Measurements from ENCODE around the gene CRYBB1. TPM values are rescaled to one million over a fixed set of nuclear protein-coding genes. Genes with fewer than 3 reads are reported as not detected.

CRYBB1 gene
- total and polyA plus RNA-seq, 2 donors (not counting 1 experiment from before 2014, with no cell fraction given): 0.18 TPM; not detected in 1

DNA sequence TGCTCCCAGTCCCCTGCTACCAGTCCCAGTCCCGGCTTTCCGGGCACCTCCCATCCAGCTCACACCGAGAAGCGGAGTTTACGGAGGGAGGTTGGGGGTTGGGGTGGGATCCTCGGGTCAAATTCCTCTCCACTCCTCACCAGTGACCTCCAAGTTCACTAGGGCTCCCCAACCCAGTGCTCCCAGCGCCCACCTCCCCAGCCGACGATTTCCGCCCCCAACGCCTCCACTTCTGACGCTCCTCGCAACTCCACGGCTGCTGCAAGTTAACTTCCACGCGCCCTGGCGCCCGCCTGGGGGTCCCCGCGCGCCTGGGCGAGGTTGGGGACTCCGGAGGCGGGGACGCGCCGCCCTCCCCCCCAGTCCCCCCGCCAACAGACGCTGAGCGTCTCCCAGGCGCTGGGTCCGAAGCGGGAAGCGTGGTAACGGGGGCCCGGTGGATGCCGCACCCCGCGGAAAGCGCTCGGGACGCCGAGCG, 28.4 kb downstream of the CRYBB1 start:
- DNase-seq: no peak
- H3K4me3 Mint-ChIP-seq: peak overlapping the region; percentile 88
- H3K36me3 ChIP-seq (replicated peaks in 1 of 2; ENCODE audit: control extremely low read depth in 1 of 2, control insufficient read depth in 1 of 2, extremely low read depth in 1 of 2, insufficient read depth in 2 of 2, low read length in 1 of 2): no peaks in the 10 kb centered on the region
- H3K4me1 Mint-ChIP-seq: peaks cover 50% of the 10 kb centered on the region
- peak; percentile 18 for ATAC-seq (ENCODE audit: low read depth)
- POLR2A ChIA-PET: no interaction called here
- H3K4me1 ChIP-seq (ENCODE audit: control insufficient read depth in 2 of 2, insufficient read depth in 2 of 2, low read length in 2 of 2): peaks cover 34 to 41% of the 10 kb centered on the region in 2 donors
- peak overlapping the region; percentile 85 for H3K27ac Mint-ChIP-seq
- CTCF ChIA-PET: interaction anchor here (1.6 kb wide), 1 partner anchor 12 kb away, joined by 7 read pairs; no protein-coding TSS in a partner anchor
- WGBS (ENCODE audit: insufficient coverage): under 1% methylated on average over 39 of the region's 44 CpGs
- H3K9me3 Mint-ChIP-seq (ENCODE audit: insufficient read depth): no peaks in the 10 kb centered on the region
- H3K9me3 ChIP-seq (ENCODE audit: control extremely low read depth in 1 of 3, control insufficient read depth in 2 of 3, insufficient read depth in 1 of 3, low read length in 2 of 3): peaks cover 0 to 1% (median 0%) of the 10 kb centered on the region in 3 donors
- peak overlapping the region; percentile 61 to 93 (median 84) for H3K4me3 ChIP-seq (ENCODE audit: control extremely low read depth in 1 of 5, extremely low read depth in 1 of 5, insufficient read depth in 1 of 5, low read depth in 2 of 5, low read length in 4 of 5)
- no peaks in the 10 kb centered on the region for H3K27me3 Mint-ChIP-seq
- intact Hi-C loops (cut with micrococcal nuclease): no loop called here
- peak overlapping the region; percentile 13 to 83 for H3K27ac ChIP-seq (ENCODE audit: low read length in 2 of 2)
- no peaks in the 10 kb centered on the region for H3K27me3 ChIP-seq (replicated peaks in 1 of 4; ENCODE audit: control extremely low read depth in 1 of 4, control insufficient read depth in 3 of 4, insufficient read depth in 4 of 4, low read length in 3 of 4)
- peak overlapping the region; percentile 94 for H3K4me2 ChIP-seq (replicated peaks; ENCODE audit: low read depth, low read length, poor library complexity, severe bottlenecking)
- no peaks in the 10 kb centered on the region for H4K20me1 ChIP-seq (ENCODE audit: control insufficient read depth, insufficient read depth, low read length, poor library complexity, severe bottlenecking)
- peak overlapping the region; percentile 84 for H3K9ac ChIP-seq (ENCODE audit: low read length)
- peaks cover 48% of the 10 kb centered on the region for H3K79me2 ChIP-seq (ENCODE audit: control insufficient read depth, insufficient read depth, low read length)
- H2AFZ ChIP-seq (ENCODE audit: insufficient read depth, low read depth, low read length, poor library complexity, severe bottlenecking): peak overlapping the region; percentile 76
- TF ChIP-seq, protein P1, sequence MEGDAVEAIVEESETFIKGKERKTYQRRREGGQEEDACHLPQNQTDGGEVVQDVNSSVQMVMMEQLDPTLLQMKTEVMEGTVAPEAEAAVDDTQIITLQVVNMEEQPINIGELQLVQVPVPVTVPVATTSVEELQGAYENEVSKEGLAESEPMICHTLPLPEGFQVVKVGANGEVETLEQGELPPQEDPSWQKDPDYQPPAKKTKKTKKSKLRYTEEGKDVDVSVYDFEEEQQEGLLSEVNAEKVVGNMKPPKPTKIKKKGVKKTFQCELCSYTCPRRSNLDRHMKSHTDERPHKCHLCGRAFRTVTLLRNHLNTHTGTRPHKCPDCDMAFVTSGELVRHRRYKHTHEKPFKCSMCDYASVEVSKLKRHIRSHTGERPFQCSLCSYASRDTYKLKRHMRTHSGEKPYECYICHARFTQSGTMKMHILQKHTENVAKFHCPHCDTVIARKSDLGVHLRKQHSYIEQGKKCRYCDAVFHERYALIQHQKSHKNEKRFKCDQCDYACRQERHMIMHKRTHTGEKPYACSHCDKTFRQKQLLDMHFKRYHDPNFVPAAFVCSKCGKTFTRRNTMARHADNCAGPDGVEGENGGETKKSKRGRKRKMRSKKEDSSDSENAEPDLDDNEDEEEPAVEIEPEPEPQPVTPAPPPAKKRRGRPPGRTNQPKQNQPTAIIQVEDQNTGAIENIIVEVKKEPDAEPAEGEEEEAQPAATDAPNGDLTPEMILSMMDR (IDR thresholded peaks at IDR 0.05): no peak
- no peak for TF ChIP-seq EZH2 (IDR thresholded peaks at IDR 0.05; ENCODE audit: borderline replicate concordance, insufficient read depth, low read depth, low read length, poor library complexity, severe bottlenecking)

- Histone ChIP-seq H3K27me3 (replicated peaks in 1 of 4; ENCODE audit: control extremely low read depth in 1 of 4, control insufficient read depth in 3 of 4, insufficient read depth in 4 of 4, low read length in 3 of 4) (no peaks in the 10 kb centered on the region), H3K27ac (ENCODE audit: low read length in 2 of 2) (peak overlapping the region; percentile 13 to 83), H2AFZ (ENCODE audit: insufficient read depth, low read depth, low read length, poor library complexity, severe bottlenecking) (peak overlapping the region; percentile 76), H3K36me3 (replicated peaks in 1 of 2; ENCODE audit: control extremely low read depth in 1 of 2, control insufficient read depth in 1 of 2, extremely low read depth in 1 of 2, insufficient read depth in 2 of 2, low read length in 1 of 2) (no peaks in the 10 kb centered on the region), H3K4me1 (ENCODE audit: control insufficient read depth in 2 of 2, insufficient read depth in 2 of 2, low read length in 2 of 2) (peaks cover 34 to 41% of the 10 kb centered on the region in 2 donors), H4K20me1 (ENCODE audit: control insufficient read depth, insufficient read depth, low read length, poor library complexity, severe bottlenecking) (no peaks in the 10 kb centered on the region), H3K9me3 (ENCODE audit: control extremely low read depth in 1 of 3, control insufficient read depth in 2 of 3, insufficient read depth in 1 of 3, low read length in 2 of 3) (peaks cover 0 to 1% (median 0%) of the 10 kb centered on the region in 3 donors), H3K9ac (ENCODE audit: low read length) (peak overlapping the region; percentile 84), H3K79me2 (ENCODE audit: control insufficient read depth, insufficient read depth, low read length) (peaks cover 53% of the 10 kb centered on the region), H3K4me2 (replicated peaks; ENCODE audit: low read depth, low read length, poor library complexity, severe bottlenecking) (peak overlapping the region; percentile 94), H3K4me3 (ENCODE audit: control extremely low read depth in 1 of 5, extremely low read depth in 1 of 5, insufficient read depth in 1 of 5, low read depth in 2 of 5, low read length in 4 of 5) (peak overlapping the region; percentile 61 to 93 (median 84))
- WGBS (ENCODE audit: insufficient coverage): 0% methylated on average over 1 of the region's 14 CpGs
- ChIA-PET CTCF (interaction anchor here (0.7 to 1.6 kb wide), 2 partner anchors 11 to 75 kb away, joined by 3 to 7 read pairs; no protein-coding TSS in a partner anchor), POLR2A (interaction anchor here (0.8 kb wide), 1 partner anchor 55 kb away, joined by 3 read pairs; no protein-coding TSS in a partner anchor)
- H3K4me3 Mint-ChIP-seq: peak overlapping the region; percentile 88
- no peaks in the 10 kb centered on the region for H3K9me3 Mint-ChIP-seq (ENCODE audit: insufficient read depth)
- TF ChIP-seq, protein P1 (IDR thresholded peaks at IDR 0.05): no peak
- no peak for TF ChIP-seq EZH2 (IDR thresholded peaks at IDR 0.05; ENCODE audit: borderline replicate concordance, insufficient read depth, low read depth, low read length, poor library complexity, severe bottlenecking)
- intact Hi-C loops (cut with micrococcal nuclease): no loop called here
- DNase-seq (no peak), ATAC-seq (ENCODE audit: low read depth) (no peak)
- H3K27me3 Mint-ChIP-seq: no peaks in the 10 kb centered on the region
- peaks cover 50% of the 10 kb centered on the region for H3K4me1 Mint-ChIP-seq
- H3K27ac Mint-ChIP-seq: peak overlapping the region; percentile 85
These were observed 29.0 kb downstream of the CRYBB1 start for GRCh38 chr22:26588729-26589366.
